PC-9 (cell line): Measurements from ENCODE around the gene OR2J3.

Experiments
- EZH2 ChIP-seq: fragments of 200-600 bp; sonication (generic); IDR thresholded peaks from 2 replicates; pipeline ENCODE4 v1.8.0; 2017; ENCODE audit warnings: antibody characterized with exemption, low read depth
- TF ChIP-seq, protein P1 (sequence below): fragments of 200-600 bp; sonication (generic); conservative IDR thresholded peaks from 2 replicates; pipeline ENCODE4 v1.6.1; 2017; ENCODE audit warnings: mixed run types, antibody characterized with exemption, mild to moderate bottlenecking, moderate library complexity

DNA sequence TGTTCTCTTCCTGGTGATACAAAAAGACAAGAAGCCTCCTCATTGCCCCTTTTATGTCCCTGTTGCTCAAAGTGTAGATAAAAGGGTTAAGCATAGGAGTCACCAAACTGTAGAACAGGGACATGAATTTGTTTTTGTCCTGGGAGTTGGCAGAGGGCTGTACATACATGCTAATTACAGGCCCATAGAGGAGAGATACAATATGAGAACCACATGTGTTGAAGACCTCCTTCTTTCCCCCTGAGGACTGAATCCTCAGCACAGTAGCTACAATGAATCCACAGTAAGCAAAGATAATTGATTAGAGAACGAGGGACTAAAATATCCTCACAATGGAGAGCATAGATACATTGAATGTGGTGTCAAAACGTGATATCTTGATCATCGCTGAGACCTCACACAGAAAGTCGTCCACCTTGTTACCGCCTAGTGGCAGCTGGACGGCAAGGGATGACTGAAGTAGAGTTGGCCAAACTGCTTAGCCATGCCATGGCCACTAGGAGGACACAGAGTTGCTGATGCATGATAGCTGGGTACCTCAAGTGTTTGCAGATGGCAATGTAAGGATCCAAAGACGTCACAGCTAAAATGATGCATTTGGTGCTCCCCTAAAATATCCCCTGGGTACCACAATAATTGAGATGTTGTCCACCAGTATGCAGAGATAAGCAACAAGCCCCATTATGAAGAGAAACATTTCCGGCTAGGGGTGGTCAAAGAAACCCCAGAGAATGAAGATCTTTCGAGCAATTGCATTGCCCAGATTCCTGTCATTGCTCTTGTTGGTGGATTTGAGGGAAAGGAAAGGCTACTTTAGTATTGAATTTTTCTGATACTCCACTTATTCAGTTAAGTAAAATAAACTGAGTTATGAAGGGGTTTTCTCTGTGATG is 35.8 kb upstream of the OR2J3 start:
- TF ChIP-seq, protein P1, sequence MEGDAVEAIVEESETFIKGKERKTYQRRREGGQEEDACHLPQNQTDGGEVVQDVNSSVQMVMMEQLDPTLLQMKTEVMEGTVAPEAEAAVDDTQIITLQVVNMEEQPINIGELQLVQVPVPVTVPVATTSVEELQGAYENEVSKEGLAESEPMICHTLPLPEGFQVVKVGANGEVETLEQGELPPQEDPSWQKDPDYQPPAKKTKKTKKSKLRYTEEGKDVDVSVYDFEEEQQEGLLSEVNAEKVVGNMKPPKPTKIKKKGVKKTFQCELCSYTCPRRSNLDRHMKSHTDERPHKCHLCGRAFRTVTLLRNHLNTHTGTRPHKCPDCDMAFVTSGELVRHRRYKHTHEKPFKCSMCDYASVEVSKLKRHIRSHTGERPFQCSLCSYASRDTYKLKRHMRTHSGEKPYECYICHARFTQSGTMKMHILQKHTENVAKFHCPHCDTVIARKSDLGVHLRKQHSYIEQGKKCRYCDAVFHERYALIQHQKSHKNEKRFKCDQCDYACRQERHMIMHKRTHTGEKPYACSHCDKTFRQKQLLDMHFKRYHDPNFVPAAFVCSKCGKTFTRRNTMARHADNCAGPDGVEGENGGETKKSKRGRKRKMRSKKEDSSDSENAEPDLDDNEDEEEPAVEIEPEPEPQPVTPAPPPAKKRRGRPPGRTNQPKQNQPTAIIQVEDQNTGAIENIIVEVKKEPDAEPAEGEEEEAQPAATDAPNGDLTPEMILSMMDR = peak; percentile 75
- no peak for TF ChIP-seq EZH2
